Measurements from ENCODE around the gene PRIM1.
"Not testable (repeated sequence)": the region's sequence is repeated elsewhere in the genome, so short reads cannot be mapped to it uniquely, and the experiment has no call there.

DNA sequence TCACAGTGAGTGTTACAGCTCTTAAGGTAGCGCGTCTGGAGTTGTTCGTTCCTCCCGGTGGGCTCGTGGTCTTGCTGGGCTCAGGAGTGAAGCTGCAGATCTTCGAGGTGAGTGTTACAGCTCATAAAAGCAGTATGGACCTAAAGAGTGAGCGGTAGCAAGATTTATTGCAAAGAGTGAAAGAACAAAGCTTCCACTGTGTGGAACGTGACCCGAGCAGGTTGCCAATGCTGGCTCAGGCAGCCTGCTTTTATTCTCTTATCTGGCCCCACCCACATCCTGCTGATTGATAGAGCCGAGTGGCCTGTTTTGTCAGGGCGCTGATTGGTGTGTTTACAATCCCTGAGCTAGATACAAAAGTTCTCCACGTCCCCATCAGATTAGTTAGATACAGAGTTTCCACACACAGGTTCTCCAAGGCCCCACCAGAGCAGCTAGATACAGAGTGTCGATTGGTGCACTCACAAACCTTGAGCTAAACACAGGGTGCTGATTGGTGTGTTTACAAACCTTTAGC, 43.0 kb upstream of the PRIM1 start:
- TF ChIP-seq POLR2A (IDR thresholded peaks at IDR 0.05): not testable (repeated sequence)
- TF ChIP-seq, protein P1, sequence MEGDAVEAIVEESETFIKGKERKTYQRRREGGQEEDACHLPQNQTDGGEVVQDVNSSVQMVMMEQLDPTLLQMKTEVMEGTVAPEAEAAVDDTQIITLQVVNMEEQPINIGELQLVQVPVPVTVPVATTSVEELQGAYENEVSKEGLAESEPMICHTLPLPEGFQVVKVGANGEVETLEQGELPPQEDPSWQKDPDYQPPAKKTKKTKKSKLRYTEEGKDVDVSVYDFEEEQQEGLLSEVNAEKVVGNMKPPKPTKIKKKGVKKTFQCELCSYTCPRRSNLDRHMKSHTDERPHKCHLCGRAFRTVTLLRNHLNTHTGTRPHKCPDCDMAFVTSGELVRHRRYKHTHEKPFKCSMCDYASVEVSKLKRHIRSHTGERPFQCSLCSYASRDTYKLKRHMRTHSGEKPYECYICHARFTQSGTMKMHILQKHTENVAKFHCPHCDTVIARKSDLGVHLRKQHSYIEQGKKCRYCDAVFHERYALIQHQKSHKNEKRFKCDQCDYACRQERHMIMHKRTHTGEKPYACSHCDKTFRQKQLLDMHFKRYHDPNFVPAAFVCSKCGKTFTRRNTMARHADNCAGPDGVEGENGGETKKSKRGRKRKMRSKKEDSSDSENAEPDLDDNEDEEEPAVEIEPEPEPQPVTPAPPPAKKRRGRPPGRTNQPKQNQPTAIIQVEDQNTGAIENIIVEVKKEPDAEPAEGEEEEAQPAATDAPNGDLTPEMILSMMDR (IDR thresholded peaks at IDR 0.05): not testable (repeated sequence)

Data from lower leg skin (tissue), 3 donors.